Caco-2 (cell line): Measurements from ENCODE around the gene LRRK2. TPM values are rescaled to one million over a fixed set of nuclear protein-coding genes. Genes with fewer than 3 reads are reported as not detected.

Experiments used
- BruUV-seq: library from RNA; stranded (reverse); fragments of 400-500 nt; replicated peaks from 2 replicates; lab custom pipeline; 2021; lab: Mats Ljungman, UMichigan
- CTCF ChIA-PET: fragments of 300-600 bp; sonication (Branson Sonifier 250); formaldehyde crosslinking; loops from one replicate; lab custom pipeline; 2022; ENCODE audit warnings: antibody characterized with exemption; lab: Charles Lee
- POLR2A ChIA-PET: fragments of 300-600 bp; sonication (Branson Sonifier 250); formaldehyde crosslinking; loops from one replicate; lab custom pipeline; 2022; ENCODE audit warnings: antibody characterized with exemption; lab: Charles Lee
- DNase-seq, 2 experiments: peaks; one replicate each; pipeline versions ENCODE4 v3.0.0 to v3.0.0-alpha.2; 2020 to 2022
- H3K27me3 ChIP-seq: replicated peaks from 2 replicates; pipeline ENCODE4 v1.6.0; 2011; ENCODE audit warnings: low read length; ENCODE audit not compliant: control insufficient read depth, insufficient read depth
- H3K36me3 ChIP-seq: 2 replicates; pipeline ENCODE4 v1.5.1; 2011; ENCODE audit warnings: low read length; ENCODE audit not compliant: control insufficient read depth, insufficient read depth
- H3K4me1 ChIP-seq: fragments of 250-450 bp; sonication (Bioruptor Pico); 2 replicates; pipeline ENCODE4 v1.5.1; 2020; ENCODE audit warnings: mild to moderate bottlenecking
- H3K4me3 ChIP-seq: 2 replicates; pipeline ENCODE4 v1.5.1; 2011; ENCODE audit warnings: low read depth, mild to moderate bottlenecking, control low read depth, low read length
- H3K9me3 ChIP-seq: fragments of 250-450 bp; sonication (Bioruptor Pico); 2 replicates; pipeline ENCODE4 v1.5.1; 2020; ENCODE audit warnings: mild to moderate bottlenecking, moderate library complexity
- H3K27ac Mint-ChIP-seq: one replicate; pipeline ENCODE4 v1.8.0; 2022; ENCODE audit warnings: mixed read lengths; ENCODE audit not compliant: unreplicated experiment
- H3K27me3 Mint-ChIP-seq: one replicate; pipeline ENCODE4 v1.8.0; 2022; ENCODE audit warnings: mixed read lengths; ENCODE audit not compliant: insufficient read depth, unreplicated experiment
- H3K36me3 Mint-ChIP-seq: one replicate; pipeline ENCODE4 v1.8.0; 2022; ENCODE audit warnings: mild to moderate bottlenecking, mixed read lengths; ENCODE audit not compliant: insufficient read depth, unreplicated experiment
- H3K4me1 Mint-ChIP-seq: one replicate; pipeline ENCODE4 v1.8.0; 2022; ENCODE audit warnings: low read depth, mixed read lengths; ENCODE audit not compliant: unreplicated experiment
- H3K4me3 Mint-ChIP-seq: one replicate; pipeline ENCODE4 v1.8.0; 2022; ENCODE audit warnings: mild to moderate bottlenecking, moderate library complexity, mixed read lengths; ENCODE audit not compliant: unreplicated experiment
- H3K9me3 Mint-ChIP-seq: one replicate; pipeline ENCODE4 v1.8.0; 2022; ENCODE audit warnings: mixed read lengths; ENCODE audit not compliant: unreplicated experiment
- CTCF ChIP-seq, 2 experiments: fragments of 200-600 bp in 1 of 2; IDR thresholded peaks; 1 replicate in 1 of 2; 2 replicates in 1 of 2; pipeline versions ENCODE4 v1.5.1 to v1.8.0; 2011 to 2022; ENCODE audit warnings: antibody characterized with exemption in 1 of 2, control low read depth in 1 of 2, inconsistent platforms in 1 of 2, low read depth in 1 of 2, low read length in 1 of 2, mild to moderate bottlenecking in 1 of 2, moderate library complexity in 1 of 2; ENCODE audit not compliant: insufficient read depth in 1 of 2, severe bottlenecking in 1 of 2, unreplicated experiment in 1 of 2
- intact Hi-C: fragments of 100-400 bp; cut with micrococcal nuclease; formaldehyde crosslinking; loops from one replicate; pipeline ENCODE4 v1.10.0; 2022; ENCODE audit not compliant: unreplicated experiment
- total RNA-seq: library from RNA; stranded (reverse); gene quantifications from 2 replicates; pipeline ENCODE4 v1.2.3, GENCODE V29; 2022

LRRK2 gene
- total RNA-seq, 1 experiment from 2014 or later: 0.11 TPM

GRCh38 chr12:40204337-40204736 lies 20.5 kb upstream of the LRRK2 start:
- Histone ChIP-seq H3K36me3 (no peaks in the 10 kb centered on the region), H3K9me3 (no peaks in the 10 kb centered on the region; the same call in 1 of the 2 replicates), H3K4me3 (no peak overlapping the region), H3K4me1 (no peaks in the 10 kb centered on the region), H3K27me3 (no peaks in the 10 kb centered on the region)
- H3K36me3 Mint-ChIP-seq: no peaks in the 10 kb centered on the region
- no peak for TF ChIP-seq CTCF (IDR thresholded peaks at IDR 0.05; ENCODE audit: insufficient read depth in 1 of 2, low read depth in 1 of 2, low read length in 1 of 2, severe bottlenecking in 1 of 2, unreplicated experiment in 1 of 2)
- BruUV-seq: no TSS peak
- no peak overlapping the region for H3K27ac Mint-ChIP-seq
- no peaks in the 10 kb centered on the region for H3K4me1 Mint-ChIP-seq
- ChIA-PET POLR2A (no interaction called here), CTCF (no interaction called here)
- H3K9me3 Mint-ChIP-seq: no peaks in the 10 kb centered on the region
- no peak overlapping the region for H3K4me3 Mint-ChIP-seq
- no peak for DNase-seq
- intact Hi-C loops: no loop called here
- H3K27me3 Mint-ChIP-seq: peaks cover 3% of the 10 kb centered on the region

GRCh38 chr12:40207551-40207950 lies 17.2 kb upstream of the LRRK2 start:
- no peaks in the 10 kb centered on the region for H3K9me3 Mint-ChIP-seq
- Histone ChIP-seq H3K9me3 (no peaks in the 10 kb centered on the region; the same call in 1 of the 2 replicates), H3K36me3 (no peaks in the 10 kb centered on the region), H3K4me1 (no peaks in the 10 kb centered on the region), H3K27me3 (no peaks in the 10 kb centered on the region), H3K4me3 (no peak overlapping the region)
- no peaks in the 10 kb centered on the region for H3K4me1 Mint-ChIP-seq
- DNase-seq: no peak
- no peak overlapping the region for H3K4me3 Mint-ChIP-seq
- no peak overlapping the region for H3K27ac Mint-ChIP-seq
- ChIA-PET CTCF (no interaction called here), POLR2A (no interaction called here)
- intact Hi-C loops: no loop called here
- H3K36me3 Mint-ChIP-seq: no peaks in the 10 kb centered on the region
- H3K27me3 Mint-ChIP-seq: no peaks in the 10 kb centered on the region
- no TSS peak for BruUV-seq
- TF ChIP-seq CTCF (IDR thresholded peaks at IDR 0.05; ENCODE audit: insufficient read depth in 1 of 2, low read depth in 1 of 2, low read length in 1 of 2, severe bottlenecking in 1 of 2, unreplicated experiment in 1 of 2): no peak

- H3K4me1 ChIP-seq: no peaks in the 10 kb centered on the region
- DNase-seq: no peak
- no peak for TF ChIP-seq CTCF (IDR thresholded peaks at IDR 0.05; ENCODE audit: insufficient read depth in 1 of 2, low read depth in 1 of 2, low read length in 1 of 2, severe bottlenecking in 1 of 2, unreplicated experiment in 1 of 2)
- H3K27me3 ChIP-seq: no peaks in the 10 kb centered on the region
- Mint-ChIP-seq H3K4me1 (no peaks in the 10 kb centered on the region), H3K27ac (no peak overlapping the region), H3K36me3 (no peaks in the 10 kb centered on the region), H3K4me3 (no peak overlapping the region), H3K9me3 (no peaks in the 10 kb centered on the region), H3K27me3 (no peaks in the 10 kb centered on the region)
- POLR2A ChIA-PET: no interaction called here
- CTCF ChIA-PET: no interaction called here
- intact Hi-C loops: no loop called here
- H3K9me3 ChIP-seq: no peaks in the 10 kb centered on the region; the same call in 1 of the 2 replicates
- BruUV-seq: no TSS peak
- H3K36me3 ChIP-seq: no peaks in the 10 kb centered on the region
- H3K4me3 ChIP-seq: no peak overlapping the region
Observed at GRCh38 chr12:40208707-40209446, 15.9 kb upstream of the LRRK2 start.
